ENCODE results near the gene OR4E1.

GRCh38 chr14:21680072-21680471 is 6.5 kb upstream of the OR4E1 start:
- no peak for TF ChIP-seq POLR2A (IDR thresholded peaks at IDR 0.05)
- TF ChIP-seq POLR2AphosphoS5 (IDR thresholded peaks at IDR 0.05), result no peak
- TF ChIP-seq CTCF (IDR thresholded peaks at IDR 0.05), result no peak
- no peak for TF ChIP-seq EP300 (IDR thresholded peaks at IDR 0.05)

All from upper lobe of left lung (tissue), 4 donors.